Tibial artery (tissue), 4 donors: ENCODE data around the gene FLT3LG.

Experiments used
- DNase-seq, 2 donors: peaks; one replicate each; pipeline ENCODE4 v3.0.0-alpha.2; 2019
- H3K27ac ChIP-seq, 2 donors: fragments of 200-600 bp; sonication (generic) in 1 of 2; 1 replicate in 1 of 2; 2 replicates in 1 of 2; pipeline ENCODE4 v1.5.1; 2018 to 2019; ENCODE audit warnings: mild to moderate bottlenecking in 1 of 2
- H3K27me3 ChIP-seq, 2 donors: fragments of 200-600 bp; sonication (generic) in 1 of 2; one replicate each; pipeline versions ENCODE4 v1.5.1 to v1.6.0; 2016 to 2019
- H3K36me3 ChIP-seq, 3 donors: fragments of 200-600 bp; sonication (generic) in 2 of 3; one replicate each; pipeline ENCODE4 v1.5.1; 2016 to 2019; ENCODE audit warnings: mild to moderate bottlenecking in 2 of 3
- H3K4me1 ChIP-seq, 4 donors: fragments of 200-600 bp; sonication (generic) in 2 of 4; 1 replicate in 3 of 4; 2 replicates in 1 of 4; pipeline ENCODE4 v1.5.1; 2016 to 2019
- H3K4me3 ChIP-seq, 2 donors: fragments of 200-600 bp; sonication (generic) in 1 of 2; 1 replicate in 1 of 2; 2 replicates in 1 of 2; pipeline ENCODE4 v1.5.1; 2018 to 2019; ENCODE audit warnings: mild to moderate bottlenecking in 2 of 2
- H3K9me3 ChIP-seq, 3 donors: fragments of 200-600 bp; sonication (generic) in 1 of 3; one replicate each; pipeline ENCODE4 v1.5.1; 2016 to 2019
- CTCF ChIP-seq, 2 experiments: fragments of 200-600 bp in 1 of 2; fragments of 450-650 bp in 1 of 2; IDR thresholded peaks; one replicate each; pipeline ENCODE4 v1.5.1; 2017 to 2019; ENCODE audit warnings: antibody characterized with exemption in 2 of 2, mild to moderate bottlenecking in 1 of 2, moderate library complexity in 1 of 2
- intact Hi-C: fragments of 100-400 bp; cut with DNase I; formaldehyde crosslinking; loops from one replicate; pipeline ENCODE4 v1.15.0; 2023; ENCODE audit warnings: low total_unique reads

The FLT3LG gene

GRCh38 chr19:49499030-49499670 lies 25.1 kb downstream of the FLT3LG start:
- no peak for TF ChIP-seq CTCF (IDR thresholded peaks at IDR 0.05)
- intact Hi-C loops = loop anchor here (10.0 kb wide), 1 partner anchor 176 kb away; the partner anchor contains the start of gene PRMT1
- Histone ChIP-seq H3K4me3 (no peak overlapping the region), H3K9me3 (no peaks in the 10 kb centered on the region), H3K36me3 (peaks cover 24 to 33% (median 33%) of the 10 kb centered on the region in 3 donors), H3K4me1 (peaks cover 0 to 47% (median 33%) of the 10 kb centered on the region in 4 donors), H3K27ac (no peak overlapping the region), H3K27me3 (no peaks in the 10 kb centered on the region)
- no peak for DNase-seq

- intact Hi-C loops = loop anchor here (2.0 kb wide), 1 partner anchor 44 kb away; no protein-coding TSS in a partner anchor
- H3K27ac ChIP-seq = no peak overlapping the region
- H3K36me3 ChIP-seq = peaks cover 14 to 23% (median 23%) of the 10 kb centered on the region in 3 donors
- peaks cover 0 to 28% (median 16%) of the 10 kb centered on the region in 4 donors for H3K4me1 ChIP-seq
- no peaks in the 10 kb centered on the region for H3K9me3 ChIP-seq
- H3K27me3 ChIP-seq = no peaks in the 10 kb centered on the region
- DNase-seq = peak in 1 of 2 donors; percentile 39
- peak; percentile 52 to 67 for TF ChIP-seq CTCF (IDR thresholded peaks at IDR 0.05)
- no peak overlapping the region for H3K4me3 ChIP-seq
Observed at GRCh38 chr19:49502866-49503581, 29.0 kb downstream of the FLT3LG start.

- H3K27ac ChIP-seq = no peak overlapping the region
- H3K27me3 ChIP-seq = no peaks in the 10 kb centered on the region
- H3K4me1 ChIP-seq = peaks cover 0 to 22% (median 10%) of the 10 kb centered on the region in 4 donors
- H3K4me3 ChIP-seq = no peak overlapping the region
- intact Hi-C loops = loop anchor here (2.0 kb wide), 1 partner anchor 43 kb away; no protein-coding TSS in a partner anchor
- no peak for DNase-seq
- H3K36me3 ChIP-seq = peaks cover 8 to 18% (median 17%) of the 10 kb centered on the region in 3 donors
- no peaks in the 10 kb centered on the region for H3K9me3 ChIP-seq
- TF ChIP-seq CTCF (IDR thresholded peaks at IDR 0.05) = no peak
Observed at GRCh38 chr19:49503582-49503962, 29.6 kb downstream of the FLT3LG start.

GRCh38 chr19:49506575-49507105 lies 32.6 kb downstream of the FLT3LG start:
- Histone ChIP-seq H3K4me1 (peaks cover 0 to 3% (median 2%) of the 10 kb centered on the region in 4 donors), H3K27me3 (no peaks in the 10 kb centered on the region), H3K27ac (no peak overlapping the region), H3K36me3 (no peaks in the 10 kb centered on the region), H3K4me3 (no peak overlapping the region), H3K9me3 (no peaks in the 10 kb centered on the region)
- TF ChIP-seq CTCF (IDR thresholded peaks at IDR 0.05) = peak; percentile 66 to 67
- intact Hi-C loops = no loop called here
- DNase-seq = peak in 1 of 2 donors; percentile 54

- intact Hi-C loops = no loop called here
- no peaks in the 10 kb centered on the region for H3K27me3 ChIP-seq
- no peak overlapping the region for H3K4me3 ChIP-seq
- DNase-seq = no peak
- H3K9me3 ChIP-seq = no peaks in the 10 kb centered on the region
- no peak overlapping the region for H3K27ac ChIP-seq
- no peaks in the 10 kb centered on the region for H3K36me3 ChIP-seq
- peaks cover 0 to 12% (median 7%) of the 10 kb centered on the region in 4 donors for H3K4me1 ChIP-seq
- no peak for TF ChIP-seq CTCF (IDR thresholded peaks at IDR 0.05)
Observed at GRCh38 chr19:49507803-49508494, 33.9 kb downstream of the FLT3LG start.
